ENCODE measurements around the gene HNRNPA1L2. TPM values are rescaled to one million over a fixed set of nuclear protein-coding genes. Genes with fewer than 3 reads are reported as not detected.
"Not testable (repeated sequence)": the region's sequence is repeated elsewhere in the genome, so short reads cannot be mapped to it uniquely, and the experiment has no call there.

Gene HNRNPA1L2
- total and polyA plus RNA-seq, 2 experiments from 2014 or later = 6.1 to 7.4 TPM

DNA sequence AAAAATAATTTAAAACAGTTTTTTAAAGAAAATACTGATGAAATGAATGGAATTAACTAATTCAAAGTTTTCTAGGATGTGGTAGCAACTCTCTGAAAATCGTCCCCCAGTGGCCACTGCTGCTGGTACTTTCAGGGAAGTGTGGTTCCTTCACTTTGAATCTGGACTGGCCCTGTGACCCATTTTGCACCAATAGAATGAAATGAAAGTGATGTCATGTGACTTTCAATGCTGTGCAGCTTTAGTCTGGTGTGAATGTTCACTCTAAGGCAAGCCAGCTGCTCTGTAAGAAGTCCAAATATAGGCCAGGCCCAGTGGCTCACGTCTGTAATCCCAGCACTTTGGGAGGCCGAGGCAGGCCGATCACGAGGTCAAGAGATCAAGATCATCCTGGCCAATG is 26.4 kb upstream of the HNRNPA1L2 start:
- no peak for DNase-seq (ENCODE audit: low read depth in 1 of 2, low spot score in 1 of 2)
- Histone ChIP-seq H3K9me3 (ENCODE audit: low read depth) (no peaks in the 10 kb centered on the region), H3K27ac (no peak overlapping the region), H3K4me1 (ENCODE audit: low read depth) (peaks cover 7% of the 10 kb centered on the region), H3K36me3 (no peaks in the 10 kb centered on the region), H3K27me3 (peaks cover 22% of the 10 kb centered on the region), H3K4me3 (no peak overlapping the region)
- TF ChIP-seq, protein P1, sequence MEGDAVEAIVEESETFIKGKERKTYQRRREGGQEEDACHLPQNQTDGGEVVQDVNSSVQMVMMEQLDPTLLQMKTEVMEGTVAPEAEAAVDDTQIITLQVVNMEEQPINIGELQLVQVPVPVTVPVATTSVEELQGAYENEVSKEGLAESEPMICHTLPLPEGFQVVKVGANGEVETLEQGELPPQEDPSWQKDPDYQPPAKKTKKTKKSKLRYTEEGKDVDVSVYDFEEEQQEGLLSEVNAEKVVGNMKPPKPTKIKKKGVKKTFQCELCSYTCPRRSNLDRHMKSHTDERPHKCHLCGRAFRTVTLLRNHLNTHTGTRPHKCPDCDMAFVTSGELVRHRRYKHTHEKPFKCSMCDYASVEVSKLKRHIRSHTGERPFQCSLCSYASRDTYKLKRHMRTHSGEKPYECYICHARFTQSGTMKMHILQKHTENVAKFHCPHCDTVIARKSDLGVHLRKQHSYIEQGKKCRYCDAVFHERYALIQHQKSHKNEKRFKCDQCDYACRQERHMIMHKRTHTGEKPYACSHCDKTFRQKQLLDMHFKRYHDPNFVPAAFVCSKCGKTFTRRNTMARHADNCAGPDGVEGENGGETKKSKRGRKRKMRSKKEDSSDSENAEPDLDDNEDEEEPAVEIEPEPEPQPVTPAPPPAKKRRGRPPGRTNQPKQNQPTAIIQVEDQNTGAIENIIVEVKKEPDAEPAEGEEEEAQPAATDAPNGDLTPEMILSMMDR (IDR thresholded peaks at IDR 0.05; ENCODE audit: low read depth, low read length) = no peak

- peaks cover 13% of the 10 kb centered on the region for H3K27me3 ChIP-seq
- H3K4me3 ChIP-seq = peak overlapping the region; percentile 89
- peaks cover 7% of the 10 kb centered on the region for H3K4me1 ChIP-seq (ENCODE audit: low read depth)
- TF ChIP-seq, protein P1 (IDR thresholded peaks at IDR 0.05; ENCODE audit: low read depth, low read length) = no peak
- no peak overlapping the region for H3K27ac ChIP-seq
- DNase-seq (ENCODE audit: low read depth in 1 of 2, low spot score in 1 of 2) = peak; percentile 84 to 90
- no peaks in the 10 kb centered on the region for H3K9me3 ChIP-seq (ENCODE audit: low read depth)
- peaks cover 6% of the 10 kb centered on the region for H3K36me3 ChIP-seq
These were observed 24.9 kb upstream of the HNRNPA1L2 start for GRCh38 chr13:52617070-52618060.

GRCh38 chr13:52631083-52631690 is 11.0 kb upstream of the HNRNPA1L2 start:
- not testable (repeated sequence) for H3K4me1 ChIP-seq (ENCODE audit: low read depth); H3K36me3 ChIP-seq; H3K27me3 ChIP-seq

GRCh38 chr13:52638666-52639328 is 3.4 kb upstream of the HNRNPA1L2 start:
- Histone ChIP-seq H3K4me1 (ENCODE audit: low read depth) (no peaks in the 10 kb centered on the region), H3K9me3 (ENCODE audit: low read depth) (no peaks in the 10 kb centered on the region), H3K27me3 (no peaks in the 10 kb centered on the region), H3K27ac (no peak overlapping the region), H3K36me3 (peaks cover 2% of the 10 kb centered on the region), H3K4me3 (no peak overlapping the region)
- DNase-seq (ENCODE audit: low read depth in 1 of 2, low spot score in 1 of 2) = no peak
- TF ChIP-seq, protein P1 (IDR thresholded peaks at IDR 0.05; ENCODE audit: low read depth, low read length) = no peak

More at GRCh38 chr13:52631083-52631690, 11.0 kb upstream of the HNRNPA1L2 start:
- not testable (repeated sequence) for H3K4me3 ChIP-seq; DNase-seq (ENCODE audit: low read depth in 1 of 2, low spot score in 1 of 2); H3K27ac ChIP-seq; H3K9me3 ChIP-seq (ENCODE audit: low read depth)

- Histone ChIP-seq H3K27me3 (no peaks in the 10 kb centered on the region), H3K4me1 (ENCODE audit: low read depth) (no peaks in the 10 kb centered on the region), H3K27ac (no peak overlapping the region), H3K9me3 (ENCODE audit: low read depth) (no peaks in the 10 kb centered on the region), H3K36me3 (peaks cover 2% of the 10 kb centered on the region), H3K4me3 (no peak overlapping the region)
- TF ChIP-seq, protein P1 (IDR thresholded peaks at IDR 0.05; ENCODE audit: low read depth, low read length) = no peak
- no peak for DNase-seq (ENCODE audit: low read depth in 1 of 2, low spot score in 1 of 2)
These were observed 1.9 kb downstream of the HNRNPA1L2 start for GRCh38 chr13:52644108-52644507.

Measured in cardiac muscle cell (in vitro differentiated cells and primary cell).